Glutamatergic neuron (in vitro differentiated cells): Measurements from ENCODE around the gene AQR. TPM values are rescaled to one million over a fixed set of nuclear protein-coding genes. Genes with fewer than 3 reads are reported as not detected.

Source experiments
- DNase-seq: peaks from one replicate; pipeline ENCODE4 v3.0.0; 2022
- H3K27ac Mint-ChIP-seq: one replicate; pipeline ENCODE4 v1.8.0; 2020; ENCODE audit warnings: mild to moderate bottlenecking, mixed read lengths, inconsistent platforms; ENCODE audit not compliant: unreplicated experiment
- H3K27me3 Mint-ChIP-seq: one replicate; pipeline ENCODE4 v1.8.0; 2020; ENCODE audit warnings: mild to moderate bottlenecking, moderate library complexity, mixed read lengths, inconsistent platforms; ENCODE audit not compliant: unreplicated experiment
- H3K36me3 Mint-ChIP-seq: one replicate; pipeline ENCODE4 v1.8.0; 2020; ENCODE audit warnings: mild to moderate bottlenecking, mixed read lengths, inconsistent platforms; ENCODE audit not compliant: unreplicated experiment
- H3K4me1 Mint-ChIP-seq: one replicate; pipeline ENCODE4 v1.8.0; 2020; ENCODE audit warnings: mild to moderate bottlenecking, low read depth, mixed read lengths, inconsistent platforms; ENCODE audit not compliant: unreplicated experiment
- H3K4me3 Mint-ChIP-seq: one replicate; pipeline ENCODE4 v1.8.0; 2020; ENCODE audit warnings: mild to moderate bottlenecking, mixed read lengths, inconsistent platforms; ENCODE audit not compliant: unreplicated experiment
- H3K9me3 Mint-ChIP-seq: one replicate; pipeline ENCODE4 v1.8.0; 2020; ENCODE audit warnings: mild to moderate bottlenecking, moderate library complexity, mixed read lengths, inconsistent platforms; ENCODE audit not compliant: unreplicated experiment
- total RNA-seq: library from RNA; stranded (reverse); fragmentation: NEBNext Ultra II Directional; extraction: Animal tissue kit (Norgen Biotek cat#: 25700); gene quantifications from one replicate; pipeline ENCODE4 v1.2.1, GENCODE V29; 2021; ENCODE audit not compliant: unreplicated experiment
- TF ChIP-seq, protein P1 (sequence below): fragments of 200-600 bp; sonication (generic); IDR thresholded peaks from one replicate; pipeline ENCODE4 v1.5.0; 2021; ENCODE audit not compliant: partially characterized antibody, unreplicated experiment

The AQR gene
- total RNA-seq, 1 donor from 2014 or later: 36.8 TPM

DNA sequence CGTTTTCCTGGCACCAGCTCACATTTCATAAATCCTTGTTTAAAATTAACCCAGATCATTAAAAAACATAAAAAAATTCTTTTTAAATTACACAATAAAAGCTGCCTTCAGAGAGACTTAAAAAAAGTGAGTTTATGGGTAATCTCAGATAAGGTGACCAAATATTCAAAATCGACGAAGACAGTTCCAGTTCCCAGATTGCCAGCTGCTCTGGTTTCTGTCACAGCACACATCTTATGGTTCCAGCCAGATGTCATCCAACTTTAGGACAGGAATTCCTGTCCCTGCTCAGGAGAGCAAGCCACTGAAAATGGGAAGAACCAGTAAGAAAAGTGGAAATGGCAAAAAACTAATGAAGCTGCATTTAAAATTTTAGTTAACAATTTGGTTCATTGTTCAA, 34.4 kb upstream of the AQR start:
- Mint-ChIP-seq H3K27ac (no peak overlapping the region), H3K36me3 (no peaks in the 10 kb centered on the region), H3K9me3 (peaks cover 2% of the 10 kb centered on the region), H3K4me3 (no peak overlapping the region), H3K27me3 (no peaks in the 10 kb centered on the region), H3K4me1 (peaks cover 2% of the 10 kb centered on the region)
- TF ChIP-seq, protein P1, sequence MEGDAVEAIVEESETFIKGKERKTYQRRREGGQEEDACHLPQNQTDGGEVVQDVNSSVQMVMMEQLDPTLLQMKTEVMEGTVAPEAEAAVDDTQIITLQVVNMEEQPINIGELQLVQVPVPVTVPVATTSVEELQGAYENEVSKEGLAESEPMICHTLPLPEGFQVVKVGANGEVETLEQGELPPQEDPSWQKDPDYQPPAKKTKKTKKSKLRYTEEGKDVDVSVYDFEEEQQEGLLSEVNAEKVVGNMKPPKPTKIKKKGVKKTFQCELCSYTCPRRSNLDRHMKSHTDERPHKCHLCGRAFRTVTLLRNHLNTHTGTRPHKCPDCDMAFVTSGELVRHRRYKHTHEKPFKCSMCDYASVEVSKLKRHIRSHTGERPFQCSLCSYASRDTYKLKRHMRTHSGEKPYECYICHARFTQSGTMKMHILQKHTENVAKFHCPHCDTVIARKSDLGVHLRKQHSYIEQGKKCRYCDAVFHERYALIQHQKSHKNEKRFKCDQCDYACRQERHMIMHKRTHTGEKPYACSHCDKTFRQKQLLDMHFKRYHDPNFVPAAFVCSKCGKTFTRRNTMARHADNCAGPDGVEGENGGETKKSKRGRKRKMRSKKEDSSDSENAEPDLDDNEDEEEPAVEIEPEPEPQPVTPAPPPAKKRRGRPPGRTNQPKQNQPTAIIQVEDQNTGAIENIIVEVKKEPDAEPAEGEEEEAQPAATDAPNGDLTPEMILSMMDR: no peak
- DNase-seq: no peak

DNA sequence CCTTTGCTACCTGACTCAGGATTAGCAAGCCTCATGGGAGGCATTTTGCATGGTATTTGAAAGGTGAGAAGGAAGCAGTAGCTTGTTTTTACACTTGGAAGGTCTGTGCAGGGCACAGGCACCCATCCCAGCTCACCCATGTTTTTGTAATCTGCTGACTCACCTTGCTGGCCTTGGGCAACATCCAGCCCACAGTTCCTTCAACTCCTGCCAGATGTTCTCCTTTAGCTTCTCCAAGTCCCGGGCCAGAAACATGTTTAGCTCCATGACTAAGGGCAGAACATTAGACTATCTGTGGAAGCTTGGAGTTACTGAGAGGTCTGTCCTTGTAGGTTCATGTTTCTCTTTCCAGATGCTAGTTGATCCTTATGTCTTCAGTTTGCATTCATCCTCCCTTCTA, 31.0 kb upstream of the AQR start:
- peaks cover 8% of the 10 kb centered on the region for H3K4me1 Mint-ChIP-seq

DNA sequence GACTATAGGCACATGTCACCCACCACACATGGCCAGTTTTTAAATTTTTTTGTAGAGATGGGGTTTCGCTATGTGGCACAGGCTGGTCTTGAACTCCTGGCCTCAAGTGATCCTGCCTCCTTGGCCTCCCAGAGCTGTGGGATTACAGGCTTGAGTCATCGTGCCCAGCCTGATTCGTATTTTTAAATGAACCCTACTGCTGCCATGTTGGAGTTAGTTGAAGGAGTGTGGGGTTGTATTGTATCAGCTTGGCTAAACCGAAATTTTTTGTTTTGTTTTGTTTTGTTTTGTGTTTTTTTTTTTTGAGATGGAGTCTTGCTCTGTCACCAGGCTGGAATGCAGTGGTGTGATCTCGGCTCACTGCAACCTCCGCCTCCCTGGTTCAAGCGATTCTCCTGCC, 30.4 kb upstream of the AQR start:
- Mint-ChIP-seq H3K4me3 (no peak overlapping the region), H3K36me3 (no peaks in the 10 kb centered on the region), H3K9me3 (peaks cover 2% of the 10 kb centered on the region), H3K27me3 (peaks cover 1% of the 10 kb centered on the region), H3K27ac (no peak overlapping the region), H3K4me1 (peaks cover 8% of the 10 kb centered on the region)
- DNase-seq: no peak
- TF ChIP-seq, protein P1: no peak

More for the DNA sequence above, 31.0 kb upstream of the AQR start:
- no peak overlapping the region for H3K27ac Mint-ChIP-seq
- no peak for DNase-seq
- no peak overlapping the region for H3K4me3 Mint-ChIP-seq
- no peaks in the 10 kb centered on the region for H3K36me3 Mint-ChIP-seq
- peaks cover 2% of the 10 kb centered on the region for H3K9me3 Mint-ChIP-seq
- peaks cover 1% of the 10 kb centered on the region for H3K27me3 Mint-ChIP-seq
- TF ChIP-seq, protein P1: no peak

DNA sequence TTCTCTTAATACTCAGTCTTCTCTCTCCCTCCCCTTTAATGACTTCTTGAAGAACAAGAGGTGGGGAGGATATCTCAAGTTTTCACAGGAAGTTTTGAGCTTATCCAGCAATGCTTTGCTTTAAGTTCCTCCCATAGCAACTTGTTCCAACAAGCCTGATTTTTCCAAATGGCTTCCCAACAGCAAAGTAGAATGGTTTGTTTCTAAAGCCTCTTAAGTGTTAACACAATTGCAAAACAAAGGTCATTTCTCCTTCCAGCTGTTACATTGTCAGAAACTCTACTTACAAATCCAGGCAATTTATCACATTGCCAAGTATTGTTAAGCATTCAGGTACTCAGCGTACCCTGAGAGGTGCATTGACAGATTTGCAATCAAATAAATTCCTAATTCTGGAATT, 25.4 kb upstream of the AQR start:
- H3K27ac Mint-ChIP-seq: no peak overlapping the region
- no peak for DNase-seq

DNA sequence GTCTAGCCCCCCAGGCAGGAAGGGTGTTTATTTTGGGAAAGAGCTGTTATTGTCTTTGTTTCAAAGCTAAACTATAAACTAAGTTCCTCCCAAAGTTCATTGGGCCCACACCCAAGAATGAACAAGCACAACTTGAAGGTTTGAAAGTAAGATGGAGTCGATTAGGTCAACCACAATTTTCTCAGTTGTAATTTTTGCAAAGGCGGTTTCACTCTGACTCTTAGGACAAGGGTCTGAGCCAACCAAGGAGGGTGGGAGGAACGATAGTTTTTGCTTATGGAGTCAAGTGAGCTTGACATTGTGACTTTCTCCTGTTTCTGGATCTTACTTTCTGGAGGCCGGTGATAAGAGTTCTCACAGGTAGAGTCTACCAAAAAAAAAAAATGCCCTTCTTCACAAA, 24.3 kb upstream of the AQR start:
- TF ChIP-seq, protein P1: no peak
- Mint-ChIP-seq H3K36me3 (no peaks in the 10 kb centered on the region), H3K9me3 (peaks cover 1% of the 10 kb centered on the region), H3K27me3 (peaks cover 1% of the 10 kb centered on the region), H3K27ac (no peak overlapping the region), H3K4me3 (no peak overlapping the region), H3K4me1 (peaks cover 5% of the 10 kb centered on the region)
- DNase-seq: no peak

More for the DNA sequence above, 25.4 kb upstream of the AQR start:
- Mint-ChIP-seq H3K4me1 (peaks cover 6% of the 10 kb centered on the region), H3K36me3 (no peaks in the 10 kb centered on the region), H3K27me3 (peaks cover 1% of the 10 kb centered on the region), H3K4me3 (no peak overlapping the region), H3K9me3 (peaks cover 1% of the 10 kb centered on the region)
- TF ChIP-seq, protein P1: no peak
